ENCODE measurements around the gene IL36A.

GRCh38 chr2:113009622-113010021 is 4.4 kb downstream of the IL36A start:
- TF ChIP-seq POLR2A (IDR thresholded peaks at IDR 0.05) (no peak), CTCF (IDR thresholded peaks at IDR 0.05) (no peak), POLR2AphosphoS5 (IDR thresholded peaks at IDR 0.05) (no peak), EP300 (IDR thresholded peaks at IDR 0.05) (no peak)

All from upper lobe of left lung (tissue), 4 donors.